ENCODE measurements around the gene CELF5.
"Not testable (repeated sequence)": the region's sequence is repeated elsewhere in the genome, so short reads cannot be mapped to it uniquely, and the experiment has no call there.

CELF5 gene

GRCh38 chr19:3325451-3325850, 101.0 kb downstream of the CELF5 start:
- H3K9me3 Mint-ChIP-seq, result no peaks in the 10 kb centered on the region
- H3K4me1 Mint-ChIP-seq, result no peaks in the 10 kb centered on the region
- H3K27ac Mint-ChIP-seq, result no peak overlapping the region
- H3K27me3 Mint-ChIP-seq, result peaks cover 16% of the 10 kb centered on the region
- no peak overlapping the region for H3K4me3 Mint-ChIP-seq
- ATAC-seq, result no peak
- no peak for DNase-seq
- no peaks in the 10 kb centered on the region for H3K36me3 Mint-ChIP-seq (ENCODE audit: low read depth)

GRCh38 chr19:3328743-3329142, 104.3 kb downstream of the CELF5 start:
- ATAC-seq, result no peak

GRCh38 chr19:3330047-3330446, 105.6 kb downstream of the CELF5 start:
- peaks cover 1% of the 10 kb centered on the region for H3K27me3 Mint-ChIP-seq
- DNase-seq (no peak), ATAC-seq (no peak)
- H3K36me3 Mint-ChIP-seq (ENCODE audit: low read depth), result no peaks in the 10 kb centered on the region
- H3K4me3 Mint-ChIP-seq, result no peak overlapping the region
- no peaks in the 10 kb centered on the region for H3K4me1 Mint-ChIP-seq
- no peaks in the 10 kb centered on the region for H3K9me3 Mint-ChIP-seq
- H3K27ac Mint-ChIP-seq, result no peak overlapping the region

More at GRCh38 chr19:3328743-3329142, 104.3 kb downstream of the CELF5 start:
- no peaks in the 10 kb centered on the region for H3K36me3 Mint-ChIP-seq (ENCODE audit: low read depth)
- no peak overlapping the region for H3K4me3 Mint-ChIP-seq
- no peak for DNase-seq
- H3K9me3 Mint-ChIP-seq, result no peaks in the 10 kb centered on the region
- no peak overlapping the region for H3K27ac Mint-ChIP-seq
- H3K4me1 Mint-ChIP-seq, result no peaks in the 10 kb centered on the region
- peaks cover 1% of the 10 kb centered on the region for H3K27me3 Mint-ChIP-seq

- not testable (repeated sequence) for H3K36me3 Mint-ChIP-seq (ENCODE audit: low read depth); DNase-seq; H3K9me3 Mint-ChIP-seq; H3K27me3 Mint-ChIP-seq; H3K4me1 Mint-ChIP-seq; H3K27ac Mint-ChIP-seq; ATAC-seq; H3K4me3 Mint-ChIP-seq
Measured at GRCh38 chr19:3332232-3332631, 107.8 kb downstream of the CELF5 start.

GRCh38 chr19:3333020-3333583, 108.6 kb downstream of the CELF5 start:
- Mint-ChIP-seq H3K4me1 (peaks cover 2% of the 10 kb centered on the region), H3K27me3 (no peaks in the 10 kb centered on the region), H3K36me3 (ENCODE audit: low read depth) (no peaks in the 10 kb centered on the region), H3K9me3 (no peaks in the 10 kb centered on the region), H3K4me3 (no peak overlapping the region), H3K27ac (no peak overlapping the region)
- no peak for ATAC-seq
- DNase-seq, result no peak

- Mint-ChIP-seq H3K27me3 (no peaks in the 10 kb centered on the region), H3K27ac (no peak overlapping the region), H3K4me1 (peaks cover 4% of the 10 kb centered on the region), H3K4me3 (no peak overlapping the region), H3K9me3 (no peaks in the 10 kb centered on the region), H3K36me3 (ENCODE audit: low read depth) (no peaks in the 10 kb centered on the region)
- DNase-seq (no peak), ATAC-seq (no peak)
Measured at GRCh38 chr19:3333662-3334061, 109.2 kb downstream of the CELF5 start.

GRCh38 chr19:3334749-3335430, 110.4 kb downstream of the CELF5 start:
- H3K27me3 Mint-ChIP-seq; DNase-seq; H3K4me1 Mint-ChIP-seq; H3K9me3 Mint-ChIP-seq; ATAC-seq; H3K4me3 Mint-ChIP-seq; H3K36me3 Mint-ChIP-seq (ENCODE audit: low read depth): not testable (repeated sequence)
- peak overlapping the region; percentile 3 for H3K27ac Mint-ChIP-seq

- H3K27me3 Mint-ChIP-seq, result no peaks in the 10 kb centered on the region
- ATAC-seq (no peak), DNase-seq (no peak)
- no peaks in the 10 kb centered on the region for H3K36me3 Mint-ChIP-seq (ENCODE audit: low read depth)
- H3K4me3 Mint-ChIP-seq, result no peak overlapping the region
- no peak overlapping the region for H3K27ac Mint-ChIP-seq
- no peaks in the 10 kb centered on the region for H3K9me3 Mint-ChIP-seq
- H3K4me1 Mint-ChIP-seq, result peaks cover 7% of the 10 kb centered on the region
Measured at GRCh38 chr19:3335431-3336350, 111.2 kb downstream of the CELF5 start.

- no peak for DNase-seq
- Mint-ChIP-seq H3K36me3 (ENCODE audit: low read depth) (no peaks in the 10 kb centered on the region), H3K27me3 (no peaks in the 10 kb centered on the region), H3K9me3 (no peaks in the 10 kb centered on the region), H3K4me3 (no peak overlapping the region), H3K4me1 (peaks cover 7% of the 10 kb centered on the region), H3K27ac (no peak overlapping the region)
- ATAC-seq, result no peak
Measured at GRCh38 chr19:3336351-3336679, 111.9 kb downstream of the CELF5 start.

GRCh38 chr19:3336680-3337523, 112.4 kb downstream of the CELF5 start:
- H3K9me3 Mint-ChIP-seq, result no peaks in the 10 kb centered on the region
- H3K27ac Mint-ChIP-seq, result no peak overlapping the region
- H3K4me1 Mint-ChIP-seq, result peaks cover 7% of the 10 kb centered on the region
- DNase-seq (no peak), ATAC-seq (no peak)
- H3K27me3 Mint-ChIP-seq, result no peaks in the 10 kb centered on the region
- no peaks in the 10 kb centered on the region for H3K36me3 Mint-ChIP-seq (ENCODE audit: low read depth)
- H3K4me3 Mint-ChIP-seq, result no peak overlapping the region

GRCh38 chr19:3338541-3339181, 114.2 kb downstream of the CELF5 start:
- H3K4me3 Mint-ChIP-seq, result no peak overlapping the region
- H3K27me3 Mint-ChIP-seq, result no peaks in the 10 kb centered on the region
- no peaks in the 10 kb centered on the region for H3K9me3 Mint-ChIP-seq
- H3K4me1 Mint-ChIP-seq, result peaks cover 7% of the 10 kb centered on the region
- no peaks in the 10 kb centered on the region for H3K36me3 Mint-ChIP-seq (ENCODE audit: low read depth)
- peak; percentile 60 for ATAC-seq
- DNase-seq, result peak; percentile 45
- peak overlapping the region; percentile 67 for H3K27ac Mint-ChIP-seq

GRCh38 chr19:3340340-3340739, 115.9 kb downstream of the CELF5 start:
- H3K9me3 Mint-ChIP-seq, result no peaks in the 10 kb centered on the region
- H3K27me3 Mint-ChIP-seq, result no peaks in the 10 kb centered on the region
- H3K36me3 Mint-ChIP-seq (ENCODE audit: low read depth), result no peaks in the 10 kb centered on the region
- peaks cover 7% of the 10 kb centered on the region for H3K4me1 Mint-ChIP-seq
- H3K4me3 Mint-ChIP-seq, result no peak overlapping the region
- ATAC-seq (no peak), DNase-seq (no peak)
- no peak overlapping the region for H3K27ac Mint-ChIP-seq

GRCh38 chr19:3342246-3342645, 117.8 kb downstream of the CELF5 start:
- Mint-ChIP-seq H3K27ac (no peak overlapping the region), H3K36me3 (ENCODE audit: low read depth) (no peaks in the 10 kb centered on the region), H3K4me1 (peaks cover 7% of the 10 kb centered on the region), H3K9me3 (no peaks in the 10 kb centered on the region), H3K4me3 (no peak overlapping the region), H3K27me3 (no peaks in the 10 kb centered on the region)
- no peak for DNase-seq
- ATAC-seq, result no peak

- H3K9me3 Mint-ChIP-seq; H3K4me3 Mint-ChIP-seq; H3K4me1 Mint-ChIP-seq; H3K36me3 Mint-ChIP-seq (ENCODE audit: low read depth); DNase-seq; ATAC-seq; H3K27me3 Mint-ChIP-seq; H3K27ac Mint-ChIP-seq: not testable (repeated sequence)
Measured at GRCh38 chr19:3342962-3343361, 118.5 kb downstream of the CELF5 start.

Measured in activated naive CD8-positive, alpha-beta T cell treated with anti-CD3 and anti-CD28 coated beads, Interleukin-2, amount 50 U/mL, for 24 hours (primary cell).